Retina (tissue), 1 donor: ENCODE data around the gene DSTYK.
A peak's percentile ranks its signal among the peaks of the same experiment; 100 is the strongest.
"Not testable (repeated sequence)": the region's sequence is repeated elsewhere in the genome, so short reads cannot be mapped to it uniquely, and the experiment has no call there.

Experiments used
- DNase-seq: peaks from one replicate; pipeline ENCODE4 v3.0.0-alpha.2; 2016

Gene DSTYK

DNA sequence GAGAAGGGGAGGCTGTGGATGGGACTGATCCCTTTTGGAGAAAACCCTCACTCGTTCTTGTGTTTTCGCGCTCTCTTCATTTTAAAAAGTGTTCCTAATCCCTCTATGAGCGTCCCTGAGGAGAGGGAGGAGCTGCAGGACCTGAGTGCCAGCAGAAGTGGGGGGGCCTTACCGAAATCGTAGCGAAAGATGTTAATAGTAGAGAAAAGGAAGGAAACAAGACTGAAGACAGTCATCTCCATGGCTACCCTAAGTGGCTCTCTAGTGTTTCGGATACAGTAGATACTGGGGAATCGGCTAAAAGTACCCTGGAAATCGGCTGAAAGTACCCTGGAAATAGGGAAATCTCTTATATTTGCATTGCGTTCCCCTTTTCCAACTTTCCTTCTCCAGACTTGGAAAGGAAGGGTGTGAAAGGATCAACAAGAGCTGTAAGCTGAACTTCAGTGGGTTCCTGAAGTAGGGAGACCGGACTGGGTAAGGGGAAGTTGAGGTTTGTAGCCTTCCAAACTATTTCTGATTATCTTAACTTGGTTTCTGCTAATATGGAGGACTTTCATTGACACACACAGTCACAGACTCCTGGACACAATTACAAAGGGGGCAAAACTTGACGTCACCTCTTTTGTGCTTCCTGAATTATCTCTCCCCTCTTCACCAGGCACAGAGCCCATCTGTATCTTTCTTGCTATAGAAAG lies 486 bp upstream of the DSTYK start:
- no peak for DNase-seq

DNA sequence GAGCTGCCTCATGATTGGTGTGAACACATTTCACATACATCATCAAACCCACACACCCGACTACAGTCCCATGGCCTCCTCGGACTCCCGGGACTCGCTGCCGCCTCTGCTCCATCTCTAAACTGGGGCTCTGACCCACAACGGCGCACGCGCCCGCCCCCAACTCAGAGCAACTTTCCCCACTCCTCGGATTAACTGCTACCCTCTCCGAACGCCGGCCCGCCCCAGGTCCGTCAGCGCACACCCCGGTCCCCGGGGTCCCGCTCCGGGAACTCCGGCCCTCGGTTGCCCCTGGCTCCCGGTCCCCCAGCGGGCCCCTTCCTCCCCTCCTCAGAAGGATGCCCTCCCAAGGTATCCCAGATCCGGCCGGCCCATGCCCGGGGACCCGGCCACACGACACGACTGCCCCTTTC lies 740 bp downstream of the DSTYK start:
- no peak for DNase-seq

DNA sequence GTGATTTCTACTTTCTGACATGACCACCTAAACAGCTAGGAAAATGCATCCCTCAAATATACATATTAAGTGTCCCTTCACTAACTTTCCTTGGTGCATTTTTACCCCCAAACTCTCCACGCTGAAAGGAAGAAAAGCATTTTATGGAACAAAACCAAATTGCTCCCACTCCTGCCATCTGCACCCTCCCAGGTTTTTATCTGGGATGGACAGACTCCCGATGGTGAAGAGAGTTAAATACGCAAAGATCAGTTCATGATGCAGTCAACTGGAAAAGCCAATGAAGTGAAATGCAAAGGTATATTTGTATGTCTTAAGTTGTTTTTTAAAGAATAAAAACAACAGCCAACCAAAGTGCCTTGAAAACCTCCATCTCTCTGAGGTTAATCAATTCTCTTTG lies 2.7 kb downstream of the DSTYK start:
- no peak for DNase-seq

DNA sequence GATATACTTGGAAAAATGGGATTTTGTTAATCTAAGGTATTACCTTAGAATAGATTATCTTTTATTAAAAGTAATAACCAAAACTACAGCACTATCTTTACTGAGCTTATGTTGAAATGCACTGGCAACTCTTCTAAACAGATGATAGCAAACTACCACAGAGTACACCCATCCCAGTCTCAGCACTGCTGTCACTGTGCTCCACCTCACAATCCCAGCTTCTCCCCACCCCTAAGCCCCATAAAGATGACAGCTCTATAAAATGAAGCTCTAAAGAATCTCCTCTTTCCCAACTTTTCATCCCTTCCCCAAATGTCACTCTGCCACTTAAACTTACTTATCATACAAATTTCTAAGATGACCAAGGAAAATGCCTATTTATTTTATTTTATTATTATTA lies 6.4 kb downstream of the DSTYK start:
- DNase-seq: no peak

DNA sequence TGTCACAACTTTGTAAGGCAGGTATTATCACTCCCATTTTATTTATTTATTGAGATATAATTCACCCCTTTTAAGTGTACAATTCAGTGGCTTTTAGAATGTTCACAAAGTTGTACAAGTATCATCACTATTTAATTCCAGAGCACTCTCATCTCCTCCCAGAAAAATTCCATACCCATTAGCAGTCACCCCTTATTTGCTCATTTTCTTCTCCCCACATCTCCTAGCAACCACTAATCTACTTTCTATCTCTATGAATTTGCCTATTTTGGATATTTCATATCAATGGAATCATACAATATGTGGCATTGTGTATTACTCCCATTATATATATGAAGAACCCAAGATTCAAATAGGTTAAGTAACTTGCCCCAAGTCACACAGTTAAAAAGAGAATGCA lies 7.0 kb downstream of the DSTYK start:
- DNase-seq: no peak

DNA sequence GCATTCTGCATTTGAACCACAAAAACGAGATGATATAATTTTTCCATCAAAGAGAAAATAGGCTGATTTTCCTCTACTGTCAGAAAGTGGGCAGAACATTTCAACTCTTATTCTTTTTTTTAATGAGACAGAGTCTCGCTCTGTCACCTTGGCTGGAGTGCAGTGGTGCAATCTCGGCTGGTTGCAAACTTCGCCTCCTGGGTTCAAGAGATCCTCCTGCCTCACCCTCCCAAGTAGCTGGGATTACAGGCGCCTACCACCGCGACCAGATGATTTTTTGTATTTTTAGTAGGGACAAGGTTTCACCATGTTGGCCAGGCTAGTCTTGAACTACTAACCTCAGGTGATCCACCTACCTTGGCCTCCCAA lies 11.6 kb downstream of the DSTYK start:
- DNase-seq: no peak

DNA sequence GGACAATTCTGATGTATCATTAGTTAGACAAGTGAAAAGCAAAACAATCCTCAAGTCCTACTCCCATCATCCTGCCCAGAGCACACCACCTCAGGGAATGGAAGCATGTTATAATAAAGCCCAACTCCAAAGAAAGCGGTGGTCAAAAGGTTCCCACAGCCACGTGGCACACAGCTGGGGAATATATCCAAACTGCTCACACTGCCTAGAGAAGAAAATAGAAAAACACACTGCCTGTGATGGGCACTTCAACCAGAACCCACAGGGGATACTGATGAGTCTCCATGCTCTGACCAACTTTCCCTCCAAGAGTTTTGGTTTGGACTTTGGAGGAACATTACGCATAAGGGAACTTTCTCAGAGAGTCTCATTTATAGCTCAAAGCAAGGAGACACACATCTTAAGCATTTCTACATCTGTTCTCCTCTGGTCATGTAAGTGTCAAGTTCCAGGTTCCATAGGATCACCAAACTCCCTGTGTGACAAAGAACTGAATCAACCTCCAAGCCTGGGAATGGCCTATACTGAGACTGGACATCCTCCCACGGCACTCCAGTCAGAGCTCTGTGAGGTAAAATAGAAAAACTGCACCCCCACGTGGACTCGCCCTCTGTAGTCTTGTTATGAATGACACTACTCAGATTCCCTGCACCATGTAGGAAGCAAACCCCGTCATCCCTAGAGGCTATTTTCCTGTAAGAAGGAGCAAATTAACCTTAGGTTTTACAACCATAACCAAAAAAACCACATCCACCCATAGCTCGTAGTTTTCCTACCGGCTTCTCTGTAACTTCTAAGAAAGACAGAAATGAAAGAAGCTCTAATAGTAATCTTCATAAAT lies 12.2 kb downstream of the DSTYK start:
- no peak for DNase-seq

DNA sequence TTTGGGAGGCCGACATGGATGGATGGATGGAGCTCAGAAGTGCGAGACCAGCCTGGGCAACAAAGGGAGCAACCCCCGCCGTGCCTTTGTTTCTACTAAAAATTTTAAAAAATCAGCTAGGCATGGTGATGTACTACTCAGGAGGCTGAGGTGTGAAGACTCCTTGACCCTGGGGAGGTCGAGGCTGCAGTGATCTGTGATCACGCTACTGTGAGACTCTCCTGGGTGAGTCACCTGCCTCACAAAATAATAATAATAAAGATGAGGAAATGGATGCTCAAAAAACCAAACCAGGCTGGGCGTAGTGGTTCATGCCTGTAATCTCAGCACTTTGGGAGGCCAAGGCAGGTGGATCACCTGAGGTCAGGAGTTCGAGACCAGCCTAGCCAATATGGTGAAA lies 19.2 kb downstream of the DSTYK start:
- DNase-seq: no peak

DNA sequence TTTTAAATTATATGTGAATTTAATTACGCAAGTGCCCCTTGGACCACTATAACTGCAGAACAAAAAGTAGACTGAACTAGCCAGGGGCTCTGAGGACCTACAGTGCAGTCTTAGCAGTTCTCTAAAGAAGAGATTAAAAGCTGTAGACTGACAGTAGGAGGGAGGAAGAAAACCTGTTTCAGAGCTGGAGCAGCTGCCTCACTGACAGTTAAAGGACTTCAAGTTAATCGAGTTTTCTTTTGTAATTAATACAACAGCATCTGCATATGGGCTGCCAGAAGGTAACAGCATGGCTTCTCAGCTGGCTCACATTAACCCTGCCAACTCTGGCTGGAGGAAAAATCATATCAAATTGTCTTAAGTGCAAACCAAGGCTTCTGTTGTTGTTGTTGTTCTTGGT lies 19.9 kb downstream of the DSTYK start:
- peak; percentile 45 for DNase-seq

DNA sequence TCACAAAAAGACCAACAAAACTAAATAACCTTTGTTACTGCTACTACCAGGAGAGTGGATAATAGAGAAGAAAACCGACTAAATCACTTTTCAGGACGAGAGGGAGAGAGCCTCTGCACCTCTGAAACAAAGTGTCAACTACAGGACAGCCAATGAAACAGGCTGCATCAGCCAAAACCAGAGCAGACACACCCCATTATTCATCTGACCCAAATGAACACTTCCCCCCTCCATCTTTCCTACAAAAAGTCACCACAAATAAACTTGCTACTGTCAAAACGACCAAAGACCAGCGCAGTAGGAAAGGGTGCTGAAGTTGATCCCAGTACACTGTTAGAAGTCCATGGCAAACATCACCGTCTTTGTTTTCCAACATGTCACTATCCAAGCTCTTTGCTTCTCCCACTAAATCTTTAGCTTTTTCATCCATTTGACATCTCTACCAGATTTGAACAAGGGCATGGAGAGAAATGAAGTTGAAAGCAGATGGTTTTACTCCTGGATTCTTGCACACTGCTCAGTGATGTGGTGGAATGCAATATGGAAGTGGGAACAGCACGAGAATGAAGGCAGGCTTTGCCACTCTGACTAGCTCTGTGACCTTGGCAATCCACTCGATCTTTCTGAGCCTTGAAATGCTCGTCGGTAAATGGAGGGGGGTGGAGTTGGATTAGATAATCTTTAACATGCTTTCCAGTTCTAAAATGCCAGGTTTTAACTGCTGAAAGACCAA lies 20.5 kb downstream of the DSTYK start:
- no peak for DNase-seq

DNA sequence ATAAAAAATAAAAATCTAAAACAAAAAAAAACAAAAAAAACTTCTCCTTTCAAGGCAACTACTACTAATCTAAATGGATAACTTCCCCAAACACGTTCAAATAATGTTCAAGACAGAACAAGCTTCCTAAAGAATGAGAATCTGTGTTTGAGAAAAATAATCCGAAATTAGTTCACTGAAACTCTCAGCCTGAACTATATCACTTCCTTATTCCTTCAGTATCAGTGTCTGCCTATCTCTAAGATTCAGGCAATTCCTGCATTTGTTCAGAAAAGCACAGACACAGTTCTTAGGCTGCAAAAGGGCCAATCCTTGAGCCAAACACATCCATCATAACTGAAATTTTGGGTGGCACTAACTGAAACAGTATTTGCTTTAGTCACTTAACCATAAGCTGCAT lies 22.4 kb downstream of the DSTYK start:
- DNase-seq: no peak

DNA sequence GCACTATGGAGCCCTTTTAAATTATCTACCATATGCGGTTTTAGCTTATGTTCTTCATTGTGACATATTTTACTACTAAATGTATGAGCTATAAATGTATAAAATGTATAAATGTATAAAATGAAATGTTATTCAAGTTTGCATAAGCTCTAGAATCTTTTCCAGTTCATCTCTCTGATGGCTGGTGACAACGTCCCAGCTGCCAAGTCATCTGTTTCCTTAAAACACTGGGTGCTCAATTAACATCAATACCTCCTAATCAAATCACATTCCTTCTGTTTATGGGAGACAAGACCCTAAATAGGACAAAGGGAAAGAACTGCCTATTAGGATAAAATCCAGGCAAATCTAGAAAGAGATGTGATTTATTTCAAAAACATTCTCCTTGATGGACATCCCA lies 22.9 kb downstream of the DSTYK start:
- DNase-seq: no peak

DNA sequence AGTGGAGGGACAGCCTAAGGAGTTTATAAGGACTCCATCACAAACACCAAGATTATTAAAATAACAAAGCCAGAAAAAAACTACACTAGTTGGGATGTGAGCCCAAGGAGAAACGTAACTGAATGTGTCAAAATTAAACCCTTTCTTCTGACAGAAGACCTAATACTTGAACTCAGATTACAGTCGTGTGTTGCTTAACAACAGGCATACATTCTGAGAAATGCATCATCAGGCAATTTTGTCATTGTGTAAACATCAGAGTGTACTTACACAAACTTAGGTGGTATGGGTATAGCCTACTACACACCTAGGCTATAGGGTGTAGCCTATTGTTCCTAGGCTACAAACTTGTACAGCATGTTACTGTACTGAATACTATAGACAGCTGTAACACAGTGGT lies 23.4 kb downstream of the DSTYK start:
- DNase-seq: no peak

DNA sequence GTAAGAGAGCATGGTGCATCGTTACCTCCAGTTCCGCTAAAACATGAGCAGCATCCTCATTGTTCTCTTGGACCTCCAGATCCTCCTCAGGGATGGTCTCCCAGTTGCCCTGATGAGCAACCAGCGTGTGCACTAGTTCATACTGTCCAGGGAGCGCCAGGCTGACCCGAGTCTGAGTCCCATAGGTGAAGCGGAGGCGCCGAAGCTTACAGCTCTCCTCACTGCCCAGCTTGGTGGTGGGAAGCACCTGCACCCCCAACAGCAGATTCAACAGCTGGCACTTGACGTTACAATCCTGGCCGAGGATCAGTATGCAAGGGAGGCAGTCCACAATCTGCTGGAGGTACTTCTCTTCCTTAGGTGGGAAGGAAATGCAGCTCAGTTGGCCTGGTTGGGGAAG lies 24.1 kb downstream of the DSTYK start:
- no peak for DNase-seq

DNA sequence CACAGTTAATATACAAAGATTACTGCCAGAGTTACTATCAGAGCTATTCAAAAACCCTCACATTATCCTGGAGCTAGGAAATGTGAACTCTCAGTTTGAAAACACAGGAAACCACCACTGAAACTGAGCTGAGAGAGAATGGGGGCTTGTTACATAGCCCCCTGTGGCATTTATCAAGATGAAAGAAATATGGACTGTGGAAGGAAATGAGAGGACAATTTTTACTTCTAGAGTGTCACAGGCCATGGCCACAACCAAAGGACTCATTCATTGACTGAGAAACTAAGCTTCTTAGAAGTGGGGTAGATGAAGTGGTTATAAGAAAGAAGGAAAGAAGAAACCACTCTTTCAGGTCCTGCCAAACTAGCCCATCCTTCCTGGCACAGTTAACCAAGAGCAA lies 25.3 kb downstream of the DSTYK start:
- no peak for DNase-seq

DNA sequence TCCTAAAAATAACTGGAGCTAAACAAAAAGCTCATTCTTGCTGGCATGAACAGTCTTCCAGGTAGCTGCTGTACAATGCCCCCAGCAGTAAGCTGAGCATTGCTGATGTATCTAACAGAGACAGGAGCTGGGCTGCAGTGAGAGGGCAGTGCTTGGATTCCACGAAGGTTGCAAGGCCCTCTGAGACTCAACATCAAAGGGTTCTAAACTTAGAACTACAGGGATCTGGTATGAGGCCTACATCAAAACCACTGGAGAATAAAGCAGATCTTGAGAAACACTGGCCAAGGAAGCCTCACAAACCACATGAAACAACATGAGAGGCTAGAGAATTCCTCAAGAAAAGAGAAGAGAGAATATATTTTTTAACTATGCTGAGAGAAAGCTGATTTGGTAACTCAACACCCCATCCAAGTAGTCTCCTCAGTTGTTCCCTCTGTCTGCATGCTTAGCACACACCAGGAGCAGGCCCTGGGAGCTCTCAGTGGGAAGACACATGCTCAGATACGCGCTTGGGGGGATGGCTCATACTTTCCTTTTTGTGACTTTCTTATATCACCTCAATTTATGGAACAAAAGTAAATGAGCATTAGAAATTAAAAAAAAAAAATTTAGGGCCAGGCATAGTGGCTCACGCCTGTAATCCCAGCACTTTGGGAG lies 27.7 kb downstream of the DSTYK start:
- DNase-seq: no peak

DNA sequence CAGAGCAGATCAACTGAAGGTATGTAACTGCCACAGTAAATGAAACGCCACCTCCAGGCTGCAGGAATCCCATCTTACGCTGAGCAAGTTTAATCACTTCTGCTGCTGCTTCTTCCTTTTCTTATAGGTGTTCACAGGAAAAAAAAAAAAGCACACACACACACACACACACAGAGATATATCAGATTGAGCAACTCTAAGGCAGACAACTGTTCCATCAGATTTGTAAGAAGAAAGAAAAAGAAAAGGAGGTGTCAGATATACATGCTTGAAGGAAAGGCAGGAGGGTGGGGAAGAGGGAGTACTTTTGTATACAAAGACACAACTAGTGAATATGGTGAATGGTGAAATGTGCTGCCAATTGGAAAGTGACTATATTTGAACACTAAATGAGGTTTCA lies 28.6 kb downstream of the DSTYK start:
- DNase-seq: no peak

DNA sequence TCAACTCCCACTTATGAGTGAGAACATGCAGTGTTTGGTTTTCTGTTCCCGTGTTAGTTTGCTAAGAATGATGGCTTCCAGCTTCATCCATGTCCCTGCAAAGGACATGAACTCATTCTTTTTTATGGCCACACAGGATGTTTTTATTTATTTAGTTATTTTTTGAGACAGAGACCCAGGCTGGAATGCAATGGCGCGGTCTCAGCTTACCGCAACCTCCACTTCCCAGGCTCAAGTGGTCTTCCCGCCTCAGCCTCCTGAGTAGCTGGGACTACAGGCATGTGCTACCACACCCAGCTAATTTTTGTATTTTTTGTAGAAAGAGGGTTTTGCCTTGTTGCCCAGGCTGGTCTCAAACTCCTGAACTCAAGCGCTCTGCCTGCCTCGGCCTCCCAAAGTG lies 31.2 kb downstream of the DSTYK start:
- not testable (repeated sequence) for DNase-seq

DNA sequence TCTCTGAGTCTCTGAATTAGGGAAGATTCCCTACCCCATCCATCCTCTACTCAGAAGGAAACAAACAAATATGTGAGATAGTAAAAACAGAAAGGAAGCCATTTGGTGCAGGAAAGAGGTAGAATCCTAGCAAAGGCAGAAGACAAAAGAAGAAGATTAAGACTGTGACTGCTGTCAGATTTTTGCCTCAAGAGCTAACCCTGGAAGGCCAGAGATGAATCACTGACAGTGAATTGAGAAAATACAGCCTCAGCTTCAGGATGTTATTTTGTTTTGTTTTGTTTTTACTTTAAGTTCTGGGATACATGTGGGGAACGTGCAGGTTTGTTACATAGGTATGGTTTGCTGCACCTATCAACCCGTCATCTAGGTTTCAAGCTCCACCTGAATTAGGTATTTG lies 31.7 kb downstream of the DSTYK start:
- DNase-seq: no peak

DNA sequence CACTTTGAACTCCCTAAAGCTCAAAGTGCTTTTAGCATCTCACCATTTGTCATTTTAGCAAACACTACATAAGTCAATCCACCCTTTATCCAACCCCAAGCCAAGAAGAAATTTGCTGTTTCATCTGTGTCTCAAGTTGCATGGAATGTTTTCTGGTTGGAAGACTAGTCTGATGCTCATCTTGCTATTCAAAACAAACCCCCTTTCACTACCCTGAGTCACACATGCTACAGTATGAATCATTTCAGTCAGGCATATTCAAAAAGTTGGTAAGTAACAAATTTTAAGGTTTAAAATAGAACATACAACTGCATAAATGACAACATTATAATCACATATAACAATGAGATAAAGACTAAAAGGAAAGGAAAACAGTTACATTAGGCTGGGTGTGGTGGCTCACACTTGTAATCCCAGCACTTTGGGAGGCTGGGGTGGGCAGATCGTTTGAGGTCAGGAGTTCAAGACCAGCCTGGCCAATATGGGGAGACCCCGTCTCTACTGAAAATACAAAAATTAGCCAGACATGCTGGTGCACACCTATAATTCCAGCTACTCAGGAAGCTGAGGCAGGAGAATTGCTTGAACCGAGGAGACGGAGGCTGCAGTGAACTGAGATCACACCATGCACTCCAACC lies 38.7 kb downstream of the DSTYK start:
- DNase-seq: no peak

DNA sequence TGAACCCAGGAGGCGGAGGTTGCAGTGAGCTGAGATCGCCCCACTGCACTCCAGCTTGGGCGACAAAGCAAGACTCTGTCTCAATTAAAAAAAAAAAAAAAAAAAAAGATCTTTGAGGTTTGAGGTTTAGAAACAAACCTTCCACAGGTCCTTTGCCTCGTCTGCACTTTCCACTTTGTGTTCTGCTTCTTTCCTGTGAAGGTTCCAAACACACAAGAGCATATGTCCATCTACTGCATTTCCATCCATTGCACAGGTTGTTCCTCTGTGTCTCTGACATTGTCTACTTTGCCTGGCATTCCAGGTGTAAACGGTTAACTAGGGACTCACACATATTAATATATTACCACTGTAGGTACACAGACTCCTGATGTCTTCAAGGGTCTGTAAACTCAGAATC lies 40.1 kb downstream of the DSTYK start:
- DNase-seq: no peak

DNA sequence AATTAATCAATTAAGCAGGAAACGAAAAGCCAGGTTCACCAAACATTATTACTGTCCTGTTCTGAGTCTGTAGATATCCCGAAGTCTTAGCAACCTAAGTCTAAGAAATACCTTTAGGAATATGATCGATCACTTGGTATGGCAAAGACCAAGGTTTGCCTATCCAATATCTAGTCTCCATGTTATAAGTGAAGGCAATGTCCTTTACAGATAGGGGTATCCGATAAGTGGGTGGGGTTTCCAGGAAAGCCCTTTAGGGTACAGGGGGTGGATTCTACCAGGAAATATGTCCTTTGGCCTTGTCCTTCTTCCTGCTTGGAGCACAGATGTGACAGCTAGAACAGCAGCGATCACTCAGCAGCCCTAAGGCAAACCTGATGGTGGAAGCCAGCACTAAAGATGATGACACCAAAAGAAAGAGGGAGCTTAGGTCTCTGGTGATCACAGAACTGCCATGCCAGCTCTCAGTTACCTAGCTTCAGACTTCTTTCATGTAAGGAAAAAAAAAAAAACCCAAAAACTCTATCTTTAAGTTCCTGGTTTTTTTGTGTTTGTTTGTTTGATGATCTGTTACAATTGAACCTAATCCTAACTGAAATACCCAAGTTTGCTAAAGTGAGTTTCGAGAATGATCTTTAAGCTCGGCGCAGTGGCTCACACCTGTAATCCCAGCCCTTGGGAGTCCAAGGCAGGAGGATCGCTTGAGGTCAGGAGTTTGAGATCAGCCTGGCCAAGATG lies 40.8 kb downstream of the DSTYK start:
- no peak for DNase-seq
